ENCODE measurements around the gene ZNF750.

DNA sequence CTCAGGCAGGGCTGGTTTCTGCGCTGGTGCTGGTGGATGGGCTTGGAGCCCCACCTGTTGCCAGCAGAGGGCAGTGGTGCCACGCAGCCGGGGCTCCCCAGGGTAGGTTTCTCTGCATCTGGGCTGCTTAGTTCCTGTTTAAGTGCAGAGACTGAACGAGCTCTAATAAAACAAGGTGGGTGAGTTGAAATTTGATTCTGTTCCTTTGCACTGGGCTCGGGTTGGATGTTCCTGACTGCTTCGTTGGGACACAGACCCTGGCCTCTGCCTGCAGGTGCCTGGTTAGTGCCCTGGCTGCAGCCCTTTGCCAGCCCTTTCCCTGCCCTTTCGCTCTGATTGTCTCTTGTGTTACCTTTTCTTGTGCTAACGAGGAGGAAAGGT is 57.9 kb downstream of the ZNF750 start:
- TF ChIP-seq, protein P1, sequence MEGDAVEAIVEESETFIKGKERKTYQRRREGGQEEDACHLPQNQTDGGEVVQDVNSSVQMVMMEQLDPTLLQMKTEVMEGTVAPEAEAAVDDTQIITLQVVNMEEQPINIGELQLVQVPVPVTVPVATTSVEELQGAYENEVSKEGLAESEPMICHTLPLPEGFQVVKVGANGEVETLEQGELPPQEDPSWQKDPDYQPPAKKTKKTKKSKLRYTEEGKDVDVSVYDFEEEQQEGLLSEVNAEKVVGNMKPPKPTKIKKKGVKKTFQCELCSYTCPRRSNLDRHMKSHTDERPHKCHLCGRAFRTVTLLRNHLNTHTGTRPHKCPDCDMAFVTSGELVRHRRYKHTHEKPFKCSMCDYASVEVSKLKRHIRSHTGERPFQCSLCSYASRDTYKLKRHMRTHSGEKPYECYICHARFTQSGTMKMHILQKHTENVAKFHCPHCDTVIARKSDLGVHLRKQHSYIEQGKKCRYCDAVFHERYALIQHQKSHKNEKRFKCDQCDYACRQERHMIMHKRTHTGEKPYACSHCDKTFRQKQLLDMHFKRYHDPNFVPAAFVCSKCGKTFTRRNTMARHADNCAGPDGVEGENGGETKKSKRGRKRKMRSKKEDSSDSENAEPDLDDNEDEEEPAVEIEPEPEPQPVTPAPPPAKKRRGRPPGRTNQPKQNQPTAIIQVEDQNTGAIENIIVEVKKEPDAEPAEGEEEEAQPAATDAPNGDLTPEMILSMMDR (IDR thresholded peaks at IDR 0.05), result peak; percentile 81 to 98 (median 96)
- no peak for TF ChIP-seq POLR2A (IDR thresholded peaks at IDR 0.05)
